GM03348 (cell line): ENCODE results near the gene FUT9.

ENCODE experiments used
- DNase-seq: peaks from one replicate; pipeline ENCODE4 v3.0.0; 2012; ENCODE audit warnings: low spot score

The FUT9 gene

DNA sequence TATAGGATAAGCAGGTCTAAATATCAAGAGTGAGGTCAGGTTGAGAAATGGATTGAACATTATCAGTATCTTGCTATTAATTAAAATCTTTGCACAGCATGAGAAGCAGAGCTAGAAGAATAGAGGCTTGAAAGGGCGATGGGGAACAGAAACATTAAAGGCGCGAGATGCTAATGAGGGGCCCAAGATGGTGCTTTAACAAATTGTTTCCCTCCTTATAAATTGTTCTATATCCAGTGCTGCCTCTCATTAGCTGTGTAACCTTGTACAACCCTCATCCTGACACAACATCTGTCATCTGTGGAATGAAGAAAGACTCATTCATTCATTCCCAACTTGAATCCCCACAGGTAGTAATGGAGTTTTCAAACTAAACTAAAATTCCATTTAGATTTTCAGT lies 57.8 kb downstream of the FUT9 start:
- DNase-seq: no peak

DNA sequence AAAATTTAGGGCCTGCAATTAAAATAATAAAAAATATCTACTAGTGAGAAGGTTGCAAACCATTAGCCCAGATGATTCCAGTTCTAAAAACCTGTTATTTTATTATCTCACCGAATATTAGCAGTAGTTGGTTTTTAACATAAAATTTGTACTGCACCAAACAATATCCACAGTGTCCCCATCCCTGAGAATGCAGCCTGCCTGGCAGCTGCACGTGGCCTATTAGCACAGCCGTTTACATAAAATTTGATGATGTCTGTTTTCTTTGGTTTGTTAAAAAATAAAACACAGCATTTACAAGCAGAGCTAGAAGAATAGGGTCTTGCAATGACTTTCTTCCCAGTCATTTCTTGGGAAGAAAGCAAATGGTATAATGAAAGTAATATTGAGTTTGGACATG lies 58.2 kb downstream of the FUT9 start:
- DNase-seq: no peak

DNA sequence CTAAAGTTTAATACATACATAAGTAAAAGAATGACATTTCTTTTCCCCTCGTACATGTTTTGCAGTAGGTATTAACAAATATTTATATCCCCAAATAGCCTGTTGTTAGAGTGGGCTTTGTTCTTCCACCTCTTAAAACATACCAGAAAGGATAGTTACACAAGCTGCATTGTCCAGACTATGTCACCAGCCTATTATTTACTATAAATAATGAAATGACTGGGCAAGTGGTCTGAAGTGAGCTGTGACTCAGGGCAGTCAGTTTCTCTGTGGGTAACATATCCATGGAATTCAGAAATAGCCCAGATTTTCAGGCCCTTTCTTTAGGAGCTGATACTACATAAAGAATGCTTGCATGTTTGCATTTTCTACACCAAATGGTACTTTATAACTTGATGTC lies 60.1 kb downstream of the FUT9 start:
- no peak for DNase-seq

DNA sequence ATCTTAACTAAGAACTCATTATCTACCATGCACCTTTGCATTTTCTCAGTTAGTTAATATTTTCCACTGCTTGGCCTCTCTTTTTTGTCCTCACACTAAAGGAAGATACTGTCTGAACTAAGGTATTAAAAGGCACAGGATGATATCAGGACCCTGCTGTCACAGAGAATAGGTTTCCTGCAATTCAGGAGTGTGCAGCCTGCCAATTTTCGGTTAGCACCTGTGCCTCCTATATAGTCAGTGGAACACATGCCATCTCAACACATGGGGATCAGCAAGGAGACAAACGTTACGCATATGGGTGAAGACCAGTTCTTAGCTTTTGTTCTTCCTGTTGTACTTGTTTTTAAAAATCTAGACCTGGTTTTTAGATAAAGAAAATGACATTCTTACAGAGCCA lies 71.0 kb downstream of the FUT9 start:
- no peak for DNase-seq

DNA sequence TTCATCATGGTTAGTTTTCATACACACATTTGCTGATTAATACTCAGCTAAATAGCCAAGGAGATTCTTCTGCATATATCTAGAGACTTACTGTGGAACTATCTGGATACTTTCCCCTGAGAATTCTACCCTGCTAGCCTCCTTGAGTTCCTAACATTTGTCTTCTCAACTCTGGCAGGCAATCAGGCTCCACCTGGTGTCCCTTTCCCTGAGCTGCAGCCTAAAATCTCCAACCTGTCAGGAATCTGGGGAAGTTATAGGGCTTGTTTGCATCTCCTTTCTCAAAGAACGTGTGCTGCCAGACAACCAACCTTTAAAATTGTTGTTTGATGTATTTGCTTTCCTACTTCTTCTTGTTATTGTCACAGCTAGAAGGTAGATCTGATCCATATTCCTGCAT lies 73.4 kb downstream of the FUT9 start:
- DNase-seq: no peak

DNA sequence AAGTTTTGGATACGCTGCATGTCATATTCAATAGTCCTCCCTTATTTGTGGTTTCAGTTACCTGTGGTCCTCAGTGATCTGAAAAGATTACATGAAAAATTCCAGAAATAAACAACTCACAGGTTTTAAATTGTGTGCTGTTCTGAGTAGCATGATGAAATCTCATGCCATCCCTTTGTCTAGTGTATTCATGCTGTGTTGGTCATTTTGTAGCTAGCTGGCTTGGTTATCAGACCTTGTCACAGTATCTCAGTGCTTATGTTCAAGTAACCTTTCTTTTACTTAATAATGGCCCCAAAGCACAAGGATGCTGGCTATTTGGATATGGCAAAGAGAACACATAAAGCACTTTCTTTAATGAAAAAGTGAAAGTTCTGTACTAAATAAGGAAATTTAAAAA lies 78.3 kb downstream of the FUT9 start:
- no peak for DNase-seq

DNA sequence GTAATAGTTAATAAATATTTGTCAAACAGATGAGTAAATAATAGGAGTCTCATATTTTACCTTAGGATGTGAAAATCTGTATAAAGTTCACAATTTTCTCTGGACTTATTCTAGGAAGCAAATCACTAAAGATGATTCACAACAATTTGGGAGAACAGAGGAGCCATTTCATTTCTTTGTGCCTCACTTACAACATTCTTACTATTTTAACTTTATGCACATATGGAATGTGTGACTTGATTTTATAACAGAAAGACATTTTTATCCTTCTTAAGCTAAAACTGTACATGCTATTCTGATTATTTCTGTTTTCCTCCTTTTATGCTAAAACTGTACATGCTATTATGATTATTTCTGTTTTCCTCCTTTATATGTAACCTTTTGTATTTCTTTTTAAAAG lies 83.3 kb downstream of the FUT9 start:
- no peak for DNase-seq

DNA sequence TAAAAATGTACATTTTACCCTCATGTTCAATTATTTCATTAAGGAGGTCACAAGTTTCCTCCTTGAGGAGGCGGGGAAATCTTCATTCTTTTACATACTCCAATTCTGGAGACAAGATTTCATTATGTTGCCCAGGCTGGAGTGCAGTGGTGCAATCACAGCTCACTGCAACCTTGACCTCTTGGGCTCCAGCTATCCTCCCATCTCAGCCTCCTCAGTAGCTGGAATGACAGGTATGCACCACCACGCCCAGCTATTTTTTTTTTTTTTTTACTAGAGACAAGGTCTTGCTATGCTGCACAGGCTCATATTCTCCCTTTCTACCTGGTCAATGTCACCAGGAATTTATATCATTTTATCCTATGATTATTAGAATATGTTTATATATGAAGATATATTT lies 85.8 kb downstream of the FUT9 start:
- DNase-seq: no peak

DNA sequence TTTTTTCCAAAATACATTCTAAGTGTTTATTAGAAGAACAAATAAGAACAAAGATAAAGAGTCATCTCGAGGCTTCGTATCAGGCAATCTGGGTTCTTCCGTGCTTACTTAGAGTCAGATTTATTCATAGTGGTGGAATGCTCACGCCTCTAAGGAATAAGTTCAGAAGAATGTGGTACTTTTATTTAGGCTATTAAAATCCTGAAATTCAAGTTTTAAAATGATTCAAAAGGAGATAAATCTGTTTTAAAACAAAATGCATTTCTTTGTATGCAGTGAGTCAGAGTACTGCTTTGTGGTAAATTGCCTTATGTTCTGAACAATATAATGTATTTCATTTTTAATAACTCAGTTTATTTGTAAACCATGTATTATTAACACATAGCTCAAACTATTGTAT lies 89.1 kb downstream of the FUT9 start:
- DNase-seq: no peak

DNA sequence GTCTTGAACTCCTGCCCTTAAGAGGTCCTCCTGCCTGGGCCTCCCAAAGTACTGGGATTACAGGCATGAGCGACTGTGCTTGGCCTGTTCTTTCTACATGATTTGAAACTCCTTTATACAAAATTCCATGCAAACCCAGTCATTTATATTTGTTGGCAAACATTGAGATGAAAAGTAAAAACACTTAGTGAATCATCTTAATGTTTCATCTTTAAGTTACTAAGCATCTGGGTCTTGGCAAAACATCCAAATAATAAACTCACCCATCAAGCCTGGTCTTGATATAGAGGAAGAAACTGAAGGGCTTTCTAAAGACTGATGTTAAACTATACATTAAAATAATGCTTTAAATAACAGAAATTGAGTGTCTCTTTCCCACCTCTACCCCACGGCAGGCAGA lies 95.1 kb downstream of the FUT9 start:
- no peak for DNase-seq

DNA sequence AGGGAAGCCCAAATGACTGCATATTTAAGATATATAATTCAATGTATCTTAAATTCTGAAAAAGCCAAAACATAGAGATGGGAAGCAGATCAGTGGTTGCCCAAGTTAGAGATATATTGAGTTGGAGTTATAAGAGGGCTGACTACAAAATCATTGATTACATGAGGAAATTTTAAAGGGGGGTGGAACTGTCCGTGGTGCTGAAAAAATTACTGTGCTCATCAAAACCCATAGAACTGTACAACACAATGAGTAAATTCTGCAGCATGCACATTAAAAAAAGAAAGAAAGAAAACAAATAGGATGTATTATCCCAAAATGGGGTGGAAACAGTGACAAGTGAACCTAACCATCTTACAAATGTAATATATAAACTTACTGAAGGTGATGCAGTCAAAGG lies 100.9 kb downstream of the FUT9 start:
- DNase-seq: no peak

DNA sequence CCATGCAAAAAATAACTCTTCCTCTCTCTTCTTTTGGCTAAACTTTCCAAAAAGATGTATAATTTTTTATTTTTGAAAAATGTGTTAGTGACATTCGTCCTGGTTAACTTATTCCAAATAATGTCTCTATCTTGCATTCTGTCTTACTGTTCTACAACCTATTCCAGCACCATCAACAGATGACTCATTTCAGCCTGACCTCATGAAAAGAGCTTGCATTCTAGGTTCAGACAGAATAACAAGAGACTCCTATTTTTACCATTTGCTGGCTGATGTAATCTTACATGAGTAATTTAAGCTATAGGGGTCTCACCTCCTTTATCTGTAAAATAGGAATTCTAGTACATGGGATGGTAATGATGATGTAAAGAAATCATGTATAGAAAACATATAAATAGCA lies 109.0 kb downstream of the FUT9 start:
- no peak for DNase-seq

DNA sequence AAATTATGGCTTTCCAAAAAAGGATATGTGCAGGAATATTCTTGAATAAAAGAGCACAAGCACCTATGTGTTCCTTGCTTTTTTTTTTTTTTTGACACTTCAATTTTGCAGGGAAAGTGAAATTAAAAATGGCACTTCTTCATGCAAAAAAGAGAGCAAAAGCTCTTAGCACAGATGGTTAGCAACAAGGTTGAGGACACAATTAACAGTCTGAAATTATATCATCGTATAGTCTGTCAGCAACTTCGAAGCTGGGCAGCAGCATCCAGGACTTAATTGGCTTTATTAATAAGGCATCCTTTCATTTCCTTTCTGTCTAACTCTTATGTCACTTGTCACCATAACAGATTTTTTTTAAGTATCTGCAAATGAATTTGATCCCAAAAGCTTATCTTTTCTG lies 122.6 kb downstream of the FUT9 start:
- DNase-seq: no peak

DNA sequence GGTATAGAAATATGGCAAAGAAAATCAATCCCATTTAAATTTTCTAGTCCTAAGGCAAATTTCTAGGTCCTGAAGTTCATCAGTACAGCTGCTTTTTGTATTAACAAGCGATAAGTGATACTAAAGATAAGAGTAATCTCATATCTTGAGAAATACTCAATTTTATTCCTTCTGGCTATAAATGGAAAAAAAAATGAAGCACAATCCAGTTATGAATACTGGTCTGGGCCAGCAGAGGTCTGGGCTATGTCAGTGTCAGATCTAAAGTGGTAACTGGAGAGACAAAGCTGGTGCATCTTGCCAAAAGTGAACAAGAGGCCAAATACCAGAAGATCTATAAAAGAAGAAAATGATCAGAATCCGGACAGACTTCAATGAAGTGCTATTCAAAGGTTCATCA lies 126.4 kb downstream of the FUT9 start:
- DNase-seq: no peak

DNA sequence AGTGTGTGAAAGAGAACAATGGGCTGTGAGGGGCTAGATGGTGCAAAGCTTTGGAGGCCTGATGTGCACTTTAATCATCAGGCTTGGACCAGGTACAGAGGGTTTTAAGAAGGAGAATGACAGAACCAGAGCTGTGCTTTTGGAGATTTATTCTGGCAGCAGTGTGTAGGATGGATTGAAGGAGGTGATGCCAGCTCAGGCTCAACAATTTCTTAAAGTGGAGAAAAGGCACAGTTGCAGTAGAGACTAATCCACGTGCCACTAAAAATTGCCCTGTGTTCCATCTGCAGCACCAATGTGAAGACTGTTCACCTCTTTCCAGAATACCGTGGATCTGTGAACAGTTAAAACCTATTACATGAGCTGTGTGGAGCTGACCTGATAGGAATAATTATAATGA lies 134.7 kb downstream of the FUT9 start:
- no peak for DNase-seq

DNA sequence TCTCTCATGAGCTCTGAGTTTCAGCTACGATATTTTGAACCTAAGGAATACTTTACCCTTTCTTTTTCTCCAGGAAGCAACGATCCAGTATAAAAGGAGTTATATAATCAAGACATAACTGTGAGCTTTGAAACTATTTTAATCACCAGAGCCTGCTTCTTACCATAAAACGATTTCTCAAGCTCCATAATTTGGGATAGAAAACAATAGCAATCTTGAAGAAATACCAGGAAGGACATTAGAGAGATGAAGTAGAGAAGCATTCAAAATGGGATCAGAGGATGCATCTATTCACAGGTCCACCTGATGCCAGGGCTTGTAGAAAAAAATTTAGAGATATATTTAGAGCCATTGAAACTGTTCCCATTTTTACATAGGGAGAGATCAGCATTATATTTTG lies 135.9 kb downstream of the FUT9 start:
- no peak for DNase-seq

DNA sequence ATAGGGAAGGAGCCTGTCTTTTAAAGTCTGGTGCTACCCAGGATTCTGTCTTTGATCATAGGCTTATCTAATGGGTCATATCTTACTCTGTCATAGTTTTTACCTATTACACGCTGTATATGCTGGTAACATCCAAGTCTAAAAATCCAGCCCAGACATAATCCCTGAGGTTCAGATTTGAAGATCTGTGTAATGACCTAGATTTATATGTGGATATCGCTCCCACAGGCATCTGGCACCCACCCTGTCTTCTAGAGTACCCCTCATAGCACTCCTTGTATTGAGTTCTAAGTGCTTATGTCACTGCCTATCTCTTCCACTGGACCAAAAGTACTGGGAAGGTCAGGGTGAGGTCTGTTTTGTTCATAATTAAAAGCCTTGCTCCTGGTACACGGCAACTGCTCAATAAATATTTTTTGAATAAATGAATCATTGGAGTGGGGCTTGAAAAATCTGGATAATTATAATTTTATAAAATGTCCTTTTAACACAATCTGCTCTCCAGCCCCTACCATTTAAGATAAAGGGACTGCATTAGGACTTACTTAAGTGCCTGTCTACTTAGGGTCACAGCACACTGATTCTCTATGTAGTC lies 136.4 kb downstream of the FUT9 start:
- DNase-seq: no peak

DNA sequence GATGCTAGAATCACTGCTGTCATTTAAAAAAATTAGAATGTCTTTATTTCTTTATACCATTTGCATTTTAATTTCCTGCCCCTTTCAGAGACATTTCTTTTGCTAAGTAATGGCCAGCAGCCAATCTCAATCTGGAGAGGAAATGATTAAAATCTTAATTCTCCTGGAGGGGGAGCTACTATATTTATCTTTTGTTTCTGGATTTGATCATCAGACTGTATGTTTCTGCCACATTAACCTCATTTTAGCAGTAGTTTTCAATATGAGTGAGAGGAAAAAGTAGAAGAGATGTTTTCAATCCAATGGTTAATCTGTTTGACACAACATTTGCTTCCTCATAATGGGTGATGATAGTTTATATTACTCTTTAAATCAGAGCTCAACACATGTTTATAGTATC lies 138.0 kb downstream of the FUT9 start:
- DNase-seq: no peak

DNA sequence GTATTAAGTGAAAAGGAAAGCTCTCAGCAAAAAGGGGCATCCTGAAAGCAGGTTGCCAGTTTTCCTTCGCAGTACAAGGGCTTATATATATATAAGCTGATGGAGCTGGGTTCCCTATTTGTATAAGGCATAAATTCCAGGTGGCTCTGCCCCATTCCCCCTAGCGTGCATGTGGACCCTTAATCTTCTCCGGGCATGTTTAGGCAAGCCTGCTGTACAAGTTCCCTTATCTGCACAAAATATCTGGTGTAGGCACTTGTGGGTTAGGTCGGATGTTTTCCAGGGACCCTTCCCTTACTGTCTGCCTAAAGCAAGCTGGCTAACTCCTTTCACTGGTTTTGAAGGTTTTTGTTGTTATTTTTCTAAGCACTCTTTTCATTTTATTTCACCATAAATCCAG lies 140.7 kb downstream of the FUT9 start:
- no peak for DNase-seq

DNA sequence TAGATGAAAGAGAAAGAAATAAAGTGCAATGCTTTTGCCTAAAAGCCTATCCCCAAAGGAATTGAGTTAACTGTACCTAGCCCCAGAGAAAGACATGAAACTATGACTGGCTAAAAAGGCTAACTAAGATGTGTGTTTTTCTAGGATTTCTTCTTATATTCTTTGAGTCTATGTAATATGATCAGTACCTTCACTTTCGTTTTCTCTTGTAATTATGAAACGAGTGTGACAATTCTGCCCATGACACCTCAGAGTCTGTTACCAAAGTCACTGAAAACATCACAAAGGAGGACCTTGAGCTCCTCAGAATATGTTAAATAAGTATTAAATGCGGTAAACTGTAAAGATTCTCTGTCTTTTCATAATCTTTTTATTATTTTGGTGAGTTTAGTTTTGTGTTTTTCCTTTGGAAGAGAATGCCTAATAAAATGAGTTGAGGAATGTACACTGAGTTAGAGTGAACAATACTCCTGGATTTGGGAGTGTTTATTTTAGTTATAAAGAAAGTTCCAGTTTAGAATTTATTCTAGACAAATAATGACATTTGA lies 141.3 kb downstream of the FUT9 start:
- DNase-seq: no peak

DNA sequence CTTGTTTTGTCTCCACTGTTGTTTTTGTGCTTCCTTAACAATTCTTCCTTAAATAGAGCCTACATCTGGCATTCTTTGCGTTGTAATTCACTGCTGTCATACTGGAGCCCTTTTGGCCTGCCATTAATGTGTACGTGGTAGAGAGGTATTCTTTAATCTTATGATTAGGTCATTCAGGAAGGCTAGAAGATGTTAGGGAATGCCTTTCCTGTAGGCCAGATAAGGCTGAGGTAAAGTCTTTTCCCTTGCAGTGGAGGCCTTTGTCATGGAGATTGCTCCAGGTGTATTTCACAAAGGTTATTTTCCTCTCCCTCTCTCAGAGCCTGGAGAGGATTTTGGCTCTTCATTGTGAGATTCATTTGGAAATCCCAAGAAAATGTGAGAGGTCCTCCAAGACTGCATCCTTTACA lies 146.9 kb downstream of the FUT9 start:
- no peak for DNase-seq

DNA sequence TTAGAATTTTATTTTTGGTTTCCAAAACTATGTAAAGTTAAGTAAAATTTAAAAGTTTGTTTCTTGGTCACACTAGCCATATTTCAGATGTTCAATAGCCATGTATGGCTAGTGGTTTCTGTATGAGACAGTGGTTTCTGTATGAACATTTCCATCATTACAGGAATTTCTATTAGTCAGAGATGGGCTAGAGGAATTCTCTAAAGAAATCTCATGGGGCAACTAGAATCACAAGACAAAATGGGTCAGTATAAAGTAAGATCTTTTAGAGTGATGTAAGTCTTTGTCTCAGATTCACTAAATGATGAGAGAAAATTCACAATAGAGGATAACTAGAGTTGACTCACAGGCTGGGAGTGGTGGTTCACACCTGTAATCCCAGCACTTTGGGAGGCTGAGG lies 149.0 kb downstream of the FUT9 start:
- DNase-seq: no peak

DNA sequence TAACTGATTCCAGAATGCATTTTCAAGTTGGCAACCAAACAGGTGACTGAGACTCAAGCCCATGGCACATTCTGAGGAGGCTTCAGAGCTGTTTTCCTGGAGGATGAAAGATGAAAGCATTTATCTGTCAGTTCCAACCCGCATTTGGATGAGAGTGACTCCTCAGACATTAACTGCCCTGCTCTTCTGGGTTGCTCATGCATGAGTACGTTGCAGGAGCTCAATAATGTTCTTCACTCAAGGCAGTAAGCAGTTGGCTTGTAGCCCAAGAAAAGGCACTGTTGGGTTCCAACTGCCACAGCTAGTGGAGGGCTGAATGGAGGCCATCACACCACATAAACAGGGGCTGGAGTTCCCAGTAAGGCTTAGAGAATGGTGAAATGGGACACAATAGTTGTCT lies 155.3 kb downstream of the FUT9 start:
- no peak for DNase-seq

DNA sequence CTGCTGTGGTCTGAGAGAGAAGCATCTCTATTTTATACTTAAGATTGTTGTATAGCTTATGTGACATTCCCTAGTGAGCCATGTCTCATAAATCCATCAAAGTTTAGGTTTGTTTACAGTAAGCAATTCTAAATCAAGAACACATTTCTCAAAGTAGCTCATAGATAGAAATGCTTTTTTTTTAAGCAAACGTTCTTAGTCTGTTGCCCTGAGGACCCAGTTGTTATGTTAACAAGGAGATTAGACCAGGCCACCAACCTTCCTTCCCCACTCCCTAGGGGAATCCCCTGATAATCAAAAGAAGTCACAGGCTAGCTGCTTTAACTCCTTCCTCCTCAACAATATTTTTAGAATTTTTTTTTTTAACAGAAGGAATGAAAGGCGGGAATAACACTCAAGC lies 169.0 kb downstream of the FUT9 start:
- no peak for DNase-seq

DNA sequence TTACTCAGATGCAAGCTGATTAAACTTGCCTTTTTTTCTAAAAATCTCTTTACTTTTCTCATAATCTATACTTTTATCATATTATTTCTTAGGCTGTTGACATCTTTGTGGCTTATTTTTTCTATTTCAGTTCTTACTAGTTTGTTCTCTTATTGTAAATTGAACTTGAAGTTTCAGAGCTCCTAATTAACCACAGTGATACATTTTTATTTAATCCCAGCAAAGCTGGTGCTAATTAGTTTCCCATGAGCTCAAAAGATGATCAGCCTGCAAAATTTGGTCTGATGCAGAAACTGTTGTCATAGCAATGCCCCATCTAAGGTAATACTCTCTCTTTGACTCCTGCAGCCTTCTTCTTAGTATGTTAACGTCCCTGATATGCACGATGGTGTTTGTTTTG lies 170.3 kb downstream of the FUT9 start:
- DNase-seq: no peak
